Measurements from ENCODE around the gene RTL3. TPM values are rescaled to one million over a fixed set of nuclear protein-coding genes. Genes with fewer than 3 reads are reported as not detected.
A peak's percentile ranks its signal among the peaks of the same experiment; 100 is the strongest.

Gene RTL3
- total and polyA plus RNA-seq, 2 of the 4 experiments (the other 2 are of a cell fraction), result 1.1 TPM

GRCh38 chrX:78653118-78653822, 5.9 kb downstream of the RTL3 start:
- no TSS peak for BruUV-seq (replicated peaks)
- Histone ChIP-seq H3K27ac (ENCODE audit: insufficient read depth, low read length) (no peak overlapping the region), H3K23ac (ENCODE audit: low read depth, low read length) (no peak overlapping the region), H4K20me1 (ENCODE audit: insufficient read depth, low read length) (no peaks in the 10 kb centered on the region), H3K56ac (ENCODE audit: extremely low read depth, insufficient read depth, low read length) (no peak overlapping the region), H3K9me3 (ENCODE audit: control insufficient read depth, insufficient read depth, low read length) (no peaks in the 10 kb centered on the region), H2AK9ac (replicated peaks; ENCODE audit: low read depth, low read length, poor library complexity) (no peak overlapping the region), H2BK120ac (ENCODE audit: low read depth, low read length) (peak overlapping the region; percentile 59), H3K79me1 (ENCODE audit: low read depth in 1 of 2, low read length in 2 of 2) (no peaks in the 10 kb centered on the region), H4K5ac (ENCODE audit: low read depth, low read length) (no peak overlapping the region), H3K4me1 (ENCODE audit: control insufficient read depth, insufficient read depth, low read length) (no peaks in the 10 kb centered on the region; the same call in 1 of the 2 replicates), H2BK20ac (ENCODE audit: low read depth, low read length) (peak overlapping the region; percentile 51), H3K4me2 (ENCODE audit: low read depth, low read length) (peak overlapping the region; percentile 60), H4K8ac (ENCODE audit: low read depth in 2 of 2, low read length in 2 of 2) (no peak overlapping the region), H3K18ac (ENCODE audit: low read depth, low read length) (peak overlapping the region; percentile 39; the same call in 1 of the 2 replicates), H3K9ac (ENCODE audit: low read depth, low read length) (no peak overlapping the region), H2BK15ac (ENCODE audit: low read depth, low read length) (no peak overlapping the region), H3K14ac (replicated peaks; ENCODE audit: low read depth, low read length) (no peak overlapping the region), H3K36me3 (ENCODE audit: control insufficient read depth, insufficient read depth, low read length) (no peaks in the 10 kb centered on the region), H3K27me3 (ENCODE audit: control insufficient read depth, insufficient read depth, low read length) (no peaks in the 10 kb centered on the region; the same call in 1 of the 2 replicates), H3K4me3 (ENCODE audit: insufficient read depth, low read depth, low read length) (no peak overlapping the region), H2AFZ (replicated peaks; ENCODE audit: low read length, poor library complexity) (no peak overlapping the region), H2BK5ac (ENCODE audit: low read depth, low read length, poor library complexity, severe bottlenecking) (peak overlapping the region; percentile 81), H3K9me1 (ENCODE audit: insufficient read depth, low read length) (no peaks in the 10 kb centered on the region), H3K4ac (ENCODE audit: low read depth, low read length) (no peak overlapping the region), H2AK5ac (ENCODE audit: low read depth, low read length) (no peak overlapping the region), H4K91ac (ENCODE audit: insufficient read depth, low read depth, low read length) (no peak overlapping the region)
- ChIA-PET CTCF (no interaction called here), POLR2A (ENCODE audit: unreplicated experiment) (no interaction called here)
- no CpG with 5 or more reads among the region's 3 CpGs for WGBS, 2 experiments (ENCODE audit: extremely low coverage in 2 of 2, insufficient read length in 1 of 2)
- in situ Hi-C loops (cut with MboI; ENCODE audit: low sequenced_read_pairs), result no loop called here
- intact Hi-C loops (cut with micrococcal nuclease), result no loop called here
- peak; percentile 85 for DNase-seq
- TF ChIP-seq RCOR1 (IDR thresholded peaks at IDR 0.05; ENCODE audit: insufficient replicate concordance, low read length) (no peak), BHLHE40 (IDR thresholded peaks at IDR 0.05; ENCODE audit: low read depth, low read length) (no peak), ELK1 (IDR thresholded peaks at IDR 0.05; ENCODE audit: borderline replicate concordance, low read depth, low read length) (no peak), NFE2L2 (IDR thresholded peaks at IDR 0.05; ENCODE audit: low read depth, low read length) (peak; percentile 51), RAD21 (IDR thresholded peaks at IDR 0.05; ENCODE audit: low read length) (no peak), FOS (IDR thresholded peaks at IDR 0.05; ENCODE audit: low read depth, low read length) (peak; percentile 83), POLR2A (IDR thresholded peaks at IDR 0.05; ENCODE audit: low read depth, low read length) (no peak)
- ATAC-seq (ENCODE audit: low read depth), result peak; percentile 90
- dilution Hi-C loops (cut with HindIII; ENCODE audit: low sequenced_read_pairs, unreplicated experiment), result no loop called here

Data from IMR-90 (cell line).